NOMO-1 treated with dmso at 0.1 percent for 144 hours (cell line): ENCODE data around the gene SOX8.

Experiments
- DNase-seq: peaks from one replicate; lab custom pipeline; 2025; ENCODE audit not compliant: unreplicated experiment; lab: John Stamatoyannopoulos, UW

The SOX8 gene

DNA sequence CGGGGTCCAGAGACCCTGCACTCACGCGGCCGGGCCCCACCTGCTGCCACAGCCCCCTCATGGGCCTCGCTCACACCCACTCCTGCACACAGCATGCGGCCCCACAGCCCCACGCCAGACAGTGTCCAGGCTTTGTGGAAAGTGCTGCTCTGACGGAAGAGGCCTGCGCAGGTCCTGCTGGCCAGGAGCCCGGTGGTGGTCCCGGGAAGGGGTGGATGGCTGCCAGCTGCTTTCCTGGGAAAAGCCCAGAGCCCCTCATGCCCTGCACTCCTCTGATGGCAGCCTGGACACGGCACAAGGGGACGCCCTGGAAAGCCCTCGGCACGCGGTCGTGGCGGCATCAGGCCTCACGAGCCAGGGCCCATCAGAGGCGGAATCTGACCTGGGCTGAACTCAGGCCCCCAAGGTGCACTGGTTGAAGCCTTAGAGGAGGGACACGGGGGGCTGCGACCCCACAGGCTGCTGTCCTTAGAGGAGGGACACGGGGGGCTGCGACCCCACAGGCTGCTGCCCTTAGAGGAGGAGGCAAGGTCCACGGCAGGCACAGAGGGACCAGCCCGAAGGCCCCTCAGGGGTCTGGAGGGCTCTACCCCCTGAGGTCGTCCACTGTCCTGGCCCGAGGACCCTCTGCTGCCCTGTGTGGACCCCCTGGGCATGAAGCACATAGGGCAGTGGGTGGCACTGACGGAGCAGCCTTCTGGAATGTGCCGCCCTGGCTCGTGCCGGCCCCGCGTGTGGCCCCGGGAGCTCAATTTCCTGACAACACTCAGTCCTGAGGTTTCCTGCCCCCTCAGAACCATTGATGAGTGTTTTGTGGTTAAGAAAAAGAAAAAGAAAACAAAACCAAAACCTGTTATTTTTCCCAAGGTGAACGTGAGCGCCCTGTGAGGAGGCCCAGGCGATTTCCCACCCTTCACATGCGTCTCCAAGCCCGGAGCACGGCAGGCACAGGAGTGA is 22.1 kb downstream of the SOX8 start:
- DNase-seq: no peak

DNA sequence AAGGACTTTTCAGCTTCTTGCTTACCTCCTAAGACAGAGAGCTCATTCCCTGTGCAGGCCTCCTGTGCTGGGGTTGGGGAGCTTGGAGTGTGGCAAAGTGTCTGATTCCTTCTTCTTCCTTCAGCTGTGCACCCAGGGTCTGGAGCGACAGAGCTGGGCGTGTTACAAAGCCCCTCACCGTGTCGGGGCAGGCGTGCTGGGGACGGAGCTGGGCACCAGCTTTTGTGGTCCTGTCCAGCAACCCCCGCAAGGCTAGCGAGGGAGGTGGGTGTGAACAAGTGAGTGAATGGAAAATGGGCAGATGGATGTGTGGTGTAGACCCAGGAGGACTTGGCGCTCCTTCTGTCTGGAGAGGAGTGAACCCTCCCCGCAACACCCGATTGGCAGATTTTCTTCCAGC is 23.7 kb downstream of the SOX8 start:
- no peak for DNase-seq

GRCh38 chr16:1006781-1007180 is 25.2 kb downstream of the SOX8 start:
- no peak for DNase-seq

GRCh38 chr16:1007284-1007850 is 25.8 kb downstream of the SOX8 start:
- no peak for DNase-seq

DNA sequence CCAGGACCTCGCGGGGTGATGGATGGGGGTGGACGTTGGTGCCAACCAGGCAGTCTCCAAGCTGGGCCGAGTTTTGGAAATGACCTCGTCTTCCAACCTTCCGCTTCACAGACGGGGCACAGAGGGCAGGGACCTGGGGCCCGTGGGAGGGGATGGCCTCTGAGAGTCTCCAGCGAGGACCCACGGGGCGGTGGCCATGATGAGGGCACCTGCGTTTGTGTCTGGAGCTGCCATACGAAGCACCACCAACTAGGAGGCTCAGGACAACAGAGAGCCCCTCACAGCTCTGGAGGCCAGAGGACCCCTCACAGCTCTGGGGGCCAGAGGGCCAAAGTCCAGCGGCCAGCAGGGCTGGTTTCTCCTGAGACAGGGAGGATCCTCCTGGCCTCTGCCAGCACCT is 26.5 kb downstream of the SOX8 start:
- no peak for DNase-seq

- no peak for DNase-seq
Measured at GRCh38 chr16:1009358-1010150, 28.0 kb downstream of the SOX8 start.

- DNase-seq: no peak
Measured at GRCh38 chr16:1010251-1010650, 28.7 kb downstream of the SOX8 start.

- DNase-seq: no peak
Measured at GRCh38 chr16:1010815-1011214, 29.2 kb downstream of the SOX8 start.

DNA sequence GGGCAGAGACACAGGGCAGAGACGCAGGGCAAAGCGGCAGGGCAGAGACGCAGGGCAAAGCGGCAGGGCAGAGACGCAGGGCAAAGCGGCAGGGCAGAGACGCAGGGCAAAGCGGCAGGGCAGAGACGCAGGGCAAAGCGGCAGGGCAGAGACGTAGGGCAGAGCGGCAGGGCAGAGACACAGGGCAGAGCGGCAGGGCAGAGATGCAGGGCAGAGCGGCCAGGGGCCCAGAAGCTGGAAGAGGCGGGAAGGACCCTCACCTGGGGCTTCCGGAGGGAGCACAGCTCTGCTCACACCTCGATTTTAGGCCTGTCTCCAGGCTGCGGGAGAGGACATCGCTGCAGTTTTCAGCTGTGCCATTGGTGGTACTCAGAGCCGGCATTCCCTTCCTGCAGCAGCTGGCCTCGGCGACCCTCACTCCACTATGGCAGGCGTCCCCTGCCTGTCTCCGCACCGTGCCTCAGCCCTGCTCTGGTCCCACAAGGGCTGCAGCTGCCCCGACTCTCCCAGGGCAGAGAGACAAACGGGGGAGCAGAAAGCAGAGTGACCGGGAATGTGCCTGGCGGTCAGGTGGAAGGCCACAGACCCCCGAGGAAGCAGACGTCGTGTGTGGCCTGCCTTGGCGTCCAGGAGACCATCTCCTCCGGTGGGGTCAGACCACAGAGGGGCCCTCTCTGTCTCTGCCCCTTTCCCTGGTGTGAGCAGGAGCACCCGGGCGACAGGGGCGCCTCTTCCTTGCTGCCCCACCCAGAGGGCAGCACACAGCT is 29.9 kb downstream of the SOX8 start:
- DNase-seq: no peak

DNA sequence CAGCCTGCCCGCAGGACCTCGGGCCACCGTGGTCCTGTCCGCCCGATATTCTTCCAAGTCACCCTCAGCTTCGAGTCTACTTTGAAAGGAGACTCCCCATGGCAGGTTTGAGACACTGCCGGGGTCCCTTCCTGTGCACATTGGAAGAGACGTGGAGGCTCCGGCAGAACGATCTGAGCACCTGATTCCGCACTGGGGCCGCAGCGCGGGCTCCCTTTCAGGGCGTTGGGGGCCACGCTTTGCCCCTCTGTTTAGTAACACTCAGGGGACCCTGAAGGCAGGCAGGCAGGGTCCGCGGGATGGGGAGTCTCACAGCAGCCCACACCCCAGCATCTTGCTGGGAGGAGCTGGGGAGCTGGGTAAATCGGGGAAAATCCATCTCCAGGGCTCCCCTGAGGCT is 30.6 kb downstream of the SOX8 start:
- no peak for DNase-seq

GRCh38 chr16:1012722-1013592 is 31.4 kb downstream of the SOX8 start:
- no peak for DNase-seq

DNA sequence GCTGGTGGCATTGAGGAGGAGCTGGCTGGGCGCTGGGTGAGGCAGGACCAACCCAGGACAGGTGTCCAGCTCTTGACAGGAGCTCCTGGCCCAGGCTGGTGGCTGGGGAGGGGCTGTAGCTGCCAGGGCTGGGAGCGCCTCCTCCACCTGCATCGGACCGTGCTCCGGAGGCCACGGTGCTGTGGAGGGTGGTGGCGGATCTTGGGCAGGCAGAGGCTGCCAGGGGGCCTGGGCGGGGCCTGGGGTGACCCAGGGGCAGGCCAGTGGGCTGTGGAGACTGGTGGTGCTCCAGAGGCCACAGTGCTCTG is 32.0 kb downstream of the SOX8 start:
- DNase-seq: no peak

DNA sequence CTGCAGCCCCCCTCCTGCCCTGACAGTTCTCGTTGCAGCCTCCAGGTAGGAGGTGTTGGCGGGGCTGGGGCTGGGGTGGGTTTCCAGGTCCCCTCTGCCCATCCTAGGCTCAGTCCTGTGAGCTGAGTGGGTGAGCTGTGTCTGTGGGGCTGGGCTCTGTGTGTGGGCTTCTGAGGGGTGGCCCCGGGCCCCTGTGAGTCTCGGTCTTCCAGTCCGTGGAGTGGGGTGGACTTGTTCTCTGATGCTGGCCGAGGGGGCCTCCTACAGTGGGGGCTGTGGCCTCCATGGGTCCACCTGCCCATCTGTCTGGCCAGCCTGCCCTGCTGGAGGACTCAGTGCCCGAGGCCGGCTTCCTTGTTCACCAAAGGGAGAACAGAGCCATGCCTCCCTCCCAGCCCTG is 32.7 kb downstream of the SOX8 start:
- no peak for DNase-seq

DNA sequence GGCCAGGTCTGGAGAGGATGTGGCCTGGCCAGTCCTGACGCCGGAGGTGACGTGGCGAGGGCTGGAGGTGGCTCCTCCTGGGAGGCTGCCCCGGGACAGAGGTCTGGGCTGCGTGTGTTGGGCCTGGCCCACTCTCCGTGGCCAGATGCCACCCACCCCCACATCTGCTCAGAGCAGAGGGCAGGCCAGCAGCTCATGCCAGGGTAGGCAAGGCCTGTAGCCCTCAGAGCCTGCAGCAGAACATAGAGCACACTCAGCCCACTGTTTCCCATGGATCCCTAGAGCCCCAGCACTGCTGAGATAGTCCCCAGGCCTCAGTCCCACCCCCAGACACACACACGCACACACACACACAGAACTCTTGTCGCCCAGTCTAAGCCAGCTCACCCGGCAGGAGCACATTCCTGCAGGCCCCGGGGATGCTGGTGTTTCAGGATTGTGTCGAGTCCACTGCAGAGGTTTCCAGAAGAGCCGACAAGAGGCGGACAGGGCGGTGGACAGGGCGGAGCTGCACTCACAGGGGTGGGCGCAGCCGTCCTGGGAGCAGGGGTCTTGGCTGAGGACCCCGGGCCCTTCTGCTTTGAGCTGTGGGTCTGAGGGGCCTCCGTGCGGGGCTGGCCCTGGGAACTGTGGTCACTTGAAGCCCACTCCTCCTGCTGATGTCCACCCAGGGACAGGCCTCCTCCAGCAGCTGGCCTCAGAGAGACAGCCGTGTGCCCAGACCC is 33.4 kb downstream of the SOX8 start:
- DNase-seq: no peak

DNA sequence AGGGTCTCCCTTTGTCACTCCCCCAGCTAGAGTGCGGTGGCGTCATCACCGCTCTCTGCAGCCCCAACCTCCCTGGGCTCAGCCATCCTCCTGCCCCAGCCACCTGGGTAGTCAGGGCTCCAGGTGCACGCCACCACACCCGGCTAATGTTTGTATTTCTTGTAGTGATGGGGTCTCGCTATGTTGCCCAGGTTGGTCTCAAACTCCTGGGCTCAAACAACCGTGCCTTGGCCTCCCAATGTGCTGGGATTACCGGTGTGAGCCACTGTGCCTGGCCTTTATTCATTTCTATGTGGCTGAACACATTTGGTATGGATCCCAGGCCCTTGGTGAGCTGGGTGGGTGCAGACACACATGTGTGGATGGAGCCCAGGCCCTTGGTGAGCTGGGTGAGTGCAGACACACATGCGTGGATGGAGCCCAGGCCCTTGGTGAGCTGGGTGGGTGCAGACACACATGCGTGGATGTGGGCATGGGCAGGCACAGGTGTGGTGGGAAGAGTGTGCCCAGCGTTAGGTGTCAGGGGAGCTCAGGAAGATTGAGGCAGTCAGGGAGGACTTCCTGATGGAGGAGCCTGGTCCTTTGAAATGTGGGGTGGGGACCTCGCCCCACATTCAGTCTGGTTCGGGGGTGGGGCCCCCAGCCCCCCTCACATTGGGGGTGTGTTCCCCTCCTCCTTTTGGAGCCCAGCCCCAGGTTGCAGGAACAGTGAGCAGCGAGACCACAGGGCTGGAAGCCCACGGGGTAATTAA is 37.1 kb downstream of the SOX8 start:
- DNase-seq: no peak

DNA sequence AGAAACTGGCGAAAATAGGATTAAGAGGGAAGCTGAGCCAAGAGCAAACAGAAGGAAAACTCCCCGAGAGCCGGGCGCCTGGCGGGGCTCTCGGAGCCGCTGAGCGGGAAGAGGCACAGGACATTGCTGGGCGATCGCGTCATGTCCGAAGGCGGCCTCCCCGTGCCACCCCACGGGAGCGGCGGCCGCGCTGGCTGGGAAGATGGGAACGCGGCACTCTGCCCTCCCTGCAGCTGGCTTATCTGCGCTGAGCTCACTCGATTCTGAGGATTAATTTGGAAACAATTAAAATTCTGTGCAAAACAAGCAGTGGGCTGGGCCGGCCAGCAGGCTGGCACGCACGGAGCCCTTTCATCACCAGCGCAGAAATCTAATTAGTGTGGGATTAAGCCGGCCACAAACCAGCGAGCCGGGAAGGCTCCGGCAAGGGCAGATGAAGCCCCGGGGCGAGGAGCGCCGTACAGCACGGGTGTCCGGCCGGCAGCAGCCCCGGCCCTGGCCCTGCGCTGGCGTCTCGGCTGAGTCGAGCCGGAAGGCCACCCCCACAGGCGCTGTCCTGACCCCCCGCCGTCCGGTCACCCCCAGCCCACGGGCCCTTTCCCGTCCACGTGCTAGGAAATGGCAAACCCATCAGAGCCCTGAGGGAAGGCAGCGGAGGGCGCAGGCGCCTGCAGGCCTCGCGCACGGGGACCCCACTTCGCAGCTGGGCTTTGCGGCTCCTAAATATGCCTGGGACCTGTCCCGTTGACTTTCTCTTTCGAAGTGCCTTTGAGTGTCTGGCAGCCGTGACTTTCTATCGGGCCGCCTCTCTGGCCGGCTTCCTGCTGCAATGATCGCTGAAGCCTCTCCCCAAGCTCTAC is 37.9 kb downstream of the SOX8 start:
- no peak for DNase-seq

DNA sequence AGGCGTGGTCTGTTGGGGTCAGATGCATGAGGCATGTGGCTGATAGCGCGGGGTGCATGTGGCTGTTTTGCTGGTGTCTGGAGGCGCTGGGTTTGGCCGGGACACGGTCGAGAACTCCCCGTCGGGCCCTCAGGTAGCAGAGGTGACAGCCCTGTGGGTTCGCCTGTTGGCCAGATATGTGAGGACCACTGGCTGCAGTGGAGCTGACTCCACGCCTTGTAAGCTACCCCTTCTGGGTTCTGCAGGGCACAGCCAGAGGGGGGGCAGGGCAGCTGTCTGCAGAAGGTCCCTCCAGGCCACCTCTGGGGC is 38.5 kb downstream of the SOX8 start:
- no peak for DNase-seq

DNA sequence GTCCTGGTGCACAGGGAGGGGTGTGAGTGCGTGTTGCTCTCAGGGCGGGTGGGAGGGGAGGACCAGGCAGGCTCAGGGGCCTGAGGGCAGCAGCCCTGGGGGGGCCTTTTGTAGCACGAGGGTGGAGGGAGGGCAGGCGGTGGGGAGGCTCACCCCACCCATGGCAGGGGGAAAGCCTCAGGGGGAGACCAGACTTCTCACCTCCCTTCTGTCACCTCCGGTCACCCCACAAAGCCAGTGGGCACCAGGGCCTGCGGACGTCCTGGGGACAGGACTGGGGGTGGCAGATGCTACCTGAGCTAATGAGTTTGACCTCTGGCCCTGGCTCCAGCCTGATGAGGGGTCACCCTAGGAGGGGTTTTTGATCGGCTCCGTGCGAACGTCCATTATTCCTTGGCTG is 39.0 kb downstream of the SOX8 start:
- DNase-seq: no peak
